Activated T-helper 1 cell treated with anti-CD3 and anti-CD28 coated beads, Interleukin-12 subunit alpha, Interleukin-12 subunit beta, Interleukin-2, Interleukin-4 antibody, amounts not matched to agents 30 ng/mL and 10 ng/mL and 1 ng/mL, durations not matched to agents 14 hours and 24 hours and 36 hours (primary cell): Measurements from ENCODE around the gene TBX5. TPM values are rescaled to one million over a fixed set of nuclear protein-coding genes. Genes with fewer than 3 reads are reported as not detected.
"Not testable (repeated sequence)": the region's sequence is repeated elsewhere in the genome, so short reads cannot be mapped to it uniquely, and the experiment has no call there.

ENCODE experiments used
- DNase-seq: peaks from one replicate; pipeline ENCODE4 v3.0.0; 2021; ENCODE audit warnings: low spot score
- H3K27ac Mint-ChIP-seq: one replicate; pipeline ENCODE4 v1.8.0; 2021; ENCODE audit warnings: mild to moderate bottlenecking, mixed read lengths
- H3K27me3 Mint-ChIP-seq: one replicate; pipeline ENCODE4 v1.8.0; 2022; ENCODE audit warnings: mild to moderate bottlenecking, moderate library complexity, mixed read lengths; ENCODE audit not compliant: insufficient read depth
- H3K36me3 Mint-ChIP-seq: one replicate; pipeline ENCODE4 v1.8.0; 2021; ENCODE audit warnings: low read depth, mixed read lengths
- H3K4me1 Mint-ChIP-seq: one replicate; pipeline ENCODE4 v1.8.0; 2021; ENCODE audit warnings: low read depth, mixed read lengths
- H3K4me3 Mint-ChIP-seq: one replicate; pipeline ENCODE4 v1.8.0; 2021; ENCODE audit warnings: mild to moderate bottlenecking, moderate library complexity, mixed read lengths
- H3K9me3 Mint-ChIP-seq: one replicate; pipeline ENCODE4 v1.8.0; 2021; ENCODE audit warnings: mixed read lengths
- intact Hi-C: fragments of 100-400 bp; cut with micrococcal nuclease; formaldehyde crosslinking; loops from one replicate; pipeline ENCODE4 v1.15.1; 2024
- total RNA-seq: library from RNA; stranded (reverse); gene quantifications from 2 replicates; pipeline ENCODE4 v1.2.3, GENCODE V29; 2022

TBX5 gene
- total RNA-seq, 1 donor from 2014 or later: not detected

DNA sequence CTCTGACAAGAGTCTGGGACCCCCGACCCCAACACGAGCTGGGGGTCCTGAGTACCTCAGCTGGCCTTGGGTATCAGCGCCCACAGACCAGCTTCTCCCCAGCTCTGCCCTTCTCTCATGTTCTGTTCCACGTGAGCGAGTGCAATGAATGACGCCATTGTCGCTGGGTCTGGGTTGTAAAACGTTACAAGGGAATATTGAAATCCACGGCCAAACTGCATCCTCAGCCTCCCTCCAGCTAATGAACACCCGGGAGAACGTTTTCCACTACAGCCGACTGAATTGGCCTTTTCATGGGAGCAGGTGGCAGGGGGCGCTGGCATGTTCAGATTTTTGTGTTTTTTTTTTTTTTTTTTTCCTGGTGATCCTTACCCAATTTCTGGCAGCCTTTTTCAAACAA, 34.7 kb downstream of the TBX5 start:
- no peaks in the 10 kb centered on the region for H3K9me3 Mint-ChIP-seq
- intact Hi-C loops: loop anchor here (10.0 kb wide), 1 partner anchor 336 kb away; no protein-coding TSS in a partner anchor

GRCh38 chr12:114368685-114369452, 37.1 kb downstream of the TBX5 start:
- Mint-ChIP-seq H3K27ac (no peak overlapping the region), H3K4me3 (no peak overlapping the region), H3K36me3 (no peaks in the 10 kb centered on the region), H3K9me3 (peaks cover 4% of the 10 kb centered on the region), H3K27me3 (no peaks in the 10 kb centered on the region), H3K4me1 (no peaks in the 10 kb centered on the region)
- DNase-seq: no peak
- intact Hi-C loops: no loop called here

More for the DNA sequence above, 34.7 kb downstream of the TBX5 start:
- Mint-ChIP-seq H3K27me3 (no peaks in the 10 kb centered on the region), H3K36me3 (no peaks in the 10 kb centered on the region), H3K4me3 (no peak overlapping the region), H3K27ac (no peak overlapping the region), H3K4me1 (no peaks in the 10 kb centered on the region)
- no peak for DNase-seq

DNA sequence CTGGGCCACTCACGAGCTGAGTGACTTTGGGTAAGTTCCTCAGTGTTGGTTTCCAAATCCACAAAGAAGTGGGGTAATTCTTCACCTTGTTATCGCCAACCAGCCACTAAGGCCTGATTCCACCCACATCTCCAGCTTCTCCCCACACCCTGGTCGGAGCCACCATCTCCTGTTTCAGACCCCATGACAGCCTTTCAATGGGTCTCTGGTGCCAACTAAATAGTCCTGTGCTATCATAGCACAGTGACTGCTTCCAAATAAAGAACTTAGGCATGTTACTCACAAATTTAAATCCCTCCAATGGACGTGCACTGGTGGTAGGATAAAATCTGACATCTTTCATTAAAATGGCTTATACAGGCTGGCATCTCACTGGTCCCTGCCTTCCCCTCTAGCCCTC, 44.0 kb downstream of the TBX5 start:
- no peaks in the 10 kb centered on the region for H3K27me3 Mint-ChIP-seq
- no peaks in the 10 kb centered on the region for H3K36me3 Mint-ChIP-seq
- intact Hi-C loops: no loop called here

DNA sequence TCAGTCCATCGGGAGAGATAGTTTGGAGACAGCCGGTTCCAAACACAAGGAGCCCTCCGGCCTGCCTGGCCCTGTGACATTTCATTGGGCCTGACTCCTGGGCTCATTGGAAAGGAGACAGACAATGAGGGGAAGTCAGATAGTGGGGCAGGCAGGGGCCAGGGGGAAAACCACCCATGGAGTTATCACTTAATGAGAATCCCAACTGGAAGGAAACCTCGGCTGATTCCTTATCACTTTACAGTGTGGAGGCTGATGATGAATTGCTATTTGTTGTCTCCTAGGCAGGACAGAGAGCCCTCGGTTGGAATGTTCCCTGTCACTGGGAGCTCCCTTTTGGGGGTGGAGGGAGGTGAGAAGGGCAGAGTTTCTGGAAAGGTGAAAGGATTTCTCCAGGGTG, 44.4 kb downstream of the TBX5 start:
- Mint-ChIP-seq H3K27ac (no peak overlapping the region), H3K4me1 (no peaks in the 10 kb centered on the region)
- intact Hi-C loops: no loop called here

More for the DNA sequence above, 44.0 kb downstream of the TBX5 start:
- Mint-ChIP-seq H3K27ac (no peak overlapping the region), H3K9me3 (peaks cover 8% of the 10 kb centered on the region), H3K4me3 (no peak overlapping the region), H3K4me1 (no peaks in the 10 kb centered on the region)
- no peak for DNase-seq

GRCh38 chr12:114360485-114360884, 45.5 kb downstream of the TBX5 start:
- Mint-ChIP-seq H3K4me3 (no peak overlapping the region), H3K36me3 (no peaks in the 10 kb centered on the region), H3K27ac (no peak overlapping the region), H3K27me3 (no peaks in the 10 kb centered on the region), H3K4me1 (no peaks in the 10 kb centered on the region), H3K9me3 (peaks cover 8% of the 10 kb centered on the region)
- DNase-seq: no peak
- intact Hi-C loops: no loop called here

More for the DNA sequence above, 44.4 kb downstream of the TBX5 start:
- no peak overlapping the region for H3K4me3 Mint-ChIP-seq
- no peak for DNase-seq
- H3K36me3 Mint-ChIP-seq: no peaks in the 10 kb centered on the region
- peaks cover 8% of the 10 kb centered on the region for H3K9me3 Mint-ChIP-seq
- no peaks in the 10 kb centered on the region for H3K27me3 Mint-ChIP-seq

GRCh38 chr12:114355389-114356088, 50.4 kb downstream of the TBX5 start:
- no peaks in the 10 kb centered on the region for H3K27me3 Mint-ChIP-seq
- no peak overlapping the region for H3K27ac Mint-ChIP-seq
- H3K4me3 Mint-ChIP-seq: no peak overlapping the region
- H3K4me1 Mint-ChIP-seq: no peaks in the 10 kb centered on the region
- intact Hi-C loops: no loop called here
- peaks cover 3% of the 10 kb centered on the region for H3K9me3 Mint-ChIP-seq
- no peaks in the 10 kb centered on the region for H3K36me3 Mint-ChIP-seq
- no peak for DNase-seq

DNA sequence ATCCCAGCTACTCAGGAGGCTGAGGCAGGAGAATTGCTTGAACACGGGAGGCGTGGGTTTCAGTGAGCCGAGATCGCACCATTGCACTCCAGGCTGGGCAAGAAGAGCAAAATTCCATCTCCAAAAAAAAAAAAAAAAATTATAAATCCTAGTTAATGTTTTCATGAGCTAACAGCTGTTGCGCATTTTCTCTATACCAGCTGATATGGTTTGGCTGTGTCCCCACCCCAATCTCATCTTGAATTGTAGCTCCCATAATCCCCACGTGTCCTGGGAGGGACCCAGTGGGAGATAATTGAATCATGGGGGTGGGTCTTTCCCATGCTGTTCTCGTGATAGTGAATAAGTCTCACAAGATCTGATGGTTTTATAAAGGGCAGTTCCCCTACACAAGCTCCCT, 56.7 kb downstream of the TBX5 start:
- intact Hi-C loops, H3K4me1 Mint-ChIP-seq, H3K27me3 Mint-ChIP-seq, H3K4me3 Mint-ChIP-seq, H3K9me3 Mint-ChIP-seq, DNase-seq, H3K27ac Mint-ChIP-seq, H3K36me3 Mint-ChIP-seq: not testable (repeated sequence)

DNA sequence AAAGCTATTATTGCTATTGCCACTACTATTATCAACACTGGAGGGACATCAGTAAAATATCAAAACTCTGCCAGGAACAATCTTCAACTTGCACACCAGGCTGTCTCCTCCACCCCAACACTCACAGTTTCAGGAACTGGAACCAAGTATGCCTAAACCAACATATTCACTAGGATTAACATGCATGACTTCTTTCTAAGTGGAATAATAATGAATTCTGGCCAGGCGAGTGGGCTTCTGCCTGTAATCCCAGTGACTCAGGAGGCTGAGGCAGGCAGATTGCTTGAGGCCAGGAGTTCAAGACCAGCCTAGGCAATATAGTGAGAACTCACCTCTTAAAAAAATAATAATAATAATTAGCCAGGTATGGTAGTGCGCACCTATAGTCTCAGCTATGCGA, 58.1 kb downstream of the TBX5 start:
- intact Hi-C loops: no loop called here
- no peaks in the 10 kb centered on the region for H3K36me3 Mint-ChIP-seq
- H3K4me3 Mint-ChIP-seq: no peak overlapping the region
- no peak overlapping the region for H3K27ac Mint-ChIP-seq
- no peaks in the 10 kb centered on the region for H3K4me1 Mint-ChIP-seq
- DNase-seq: no peak
- no peaks in the 10 kb centered on the region for H3K9me3 Mint-ChIP-seq
- no peaks in the 10 kb centered on the region for H3K27me3 Mint-ChIP-seq

- Mint-ChIP-seq H3K36me3 (no peaks in the 10 kb centered on the region), H3K4me3 (no peak overlapping the region), H3K27ac (no peak overlapping the region), H3K4me1 (no peaks in the 10 kb centered on the region), H3K27me3 (no peaks in the 10 kb centered on the region), H3K9me3 (no peaks in the 10 kb centered on the region)
- intact Hi-C loops: no loop called here
- no peak for DNase-seq
Measured at GRCh38 chr12:114344831-114345230, 61.1 kb downstream of the TBX5 start.

DNA sequence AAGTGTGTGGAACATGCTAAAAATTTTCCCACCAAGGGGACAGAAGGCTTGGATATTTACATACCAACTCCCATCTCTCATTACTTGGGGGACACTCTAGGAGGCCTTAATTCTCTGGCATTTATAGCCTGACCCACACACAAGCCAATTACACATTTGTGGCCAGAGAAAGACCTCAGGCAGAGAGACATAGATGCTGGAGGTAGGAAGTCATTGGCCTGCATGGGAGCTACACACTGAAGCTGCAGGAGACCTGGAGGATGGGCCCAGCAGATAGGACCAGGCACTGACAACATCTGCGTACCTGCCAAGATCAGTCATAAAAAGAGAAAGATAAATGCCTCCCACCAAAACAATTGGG, 61.7 kb downstream of the TBX5 start:
- no peaks in the 10 kb centered on the region for H3K27me3 Mint-ChIP-seq

GRCh38 chr12:114343585-114344302, 62.2 kb downstream of the TBX5 start:
- no peaks in the 10 kb centered on the region for H3K27me3 Mint-ChIP-seq
- no peaks in the 10 kb centered on the region for H3K36me3 Mint-ChIP-seq
- intact Hi-C loops: no loop called here
- H3K27ac Mint-ChIP-seq: no peak overlapping the region
- H3K4me3 Mint-ChIP-seq: no peak overlapping the region
- no peaks in the 10 kb centered on the region for H3K9me3 Mint-ChIP-seq
- no peak for DNase-seq
- H3K4me1 Mint-ChIP-seq: no peaks in the 10 kb centered on the region

More for the DNA sequence above, 61.7 kb downstream of the TBX5 start:
- H3K36me3 Mint-ChIP-seq: no peaks in the 10 kb centered on the region
- H3K4me1 Mint-ChIP-seq: no peaks in the 10 kb centered on the region
- DNase-seq: no peak
- no peak overlapping the region for H3K4me3 Mint-ChIP-seq
- intact Hi-C loops: no loop called here
- no peak overlapping the region for H3K27ac Mint-ChIP-seq
- no peaks in the 10 kb centered on the region for H3K9me3 Mint-ChIP-seq

- Mint-ChIP-seq H3K9me3 (no peaks in the 10 kb centered on the region), H3K36me3 (no peaks in the 10 kb centered on the region), H3K4me3 (no peak overlapping the region), H3K27me3 (no peaks in the 10 kb centered on the region), H3K4me1 (no peaks in the 10 kb centered on the region), H3K27ac (no peak overlapping the region)
- intact Hi-C loops: no loop called here
- no peak for DNase-seq
Measured at GRCh38 chr12:114342656-114343055, 63.3 kb downstream of the TBX5 start.

DNA sequence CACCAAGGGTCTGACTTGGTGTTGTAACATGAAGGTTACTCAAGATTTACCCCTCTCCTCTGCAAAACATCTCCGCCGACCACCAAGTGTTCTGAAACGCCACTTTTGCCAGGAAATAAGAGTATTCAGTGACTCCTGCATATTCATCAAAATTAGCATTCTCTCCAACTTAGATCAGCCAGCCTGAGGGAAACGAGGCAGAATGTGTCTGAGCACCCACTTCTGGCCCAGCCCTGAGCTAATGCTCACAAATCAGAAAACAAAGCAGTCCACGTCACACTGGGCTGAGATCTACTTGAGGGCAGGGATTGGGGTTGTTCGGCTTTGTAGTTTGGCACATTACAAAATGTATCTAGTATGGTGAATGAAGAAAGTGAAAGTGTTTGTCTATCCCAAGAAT, 64.3 kb downstream of the TBX5 start:
- DNase-seq: no peak
- H3K9me3 Mint-ChIP-seq: no peaks in the 10 kb centered on the region
- intact Hi-C loops: no loop called here
- H3K36me3 Mint-ChIP-seq: no peaks in the 10 kb centered on the region
- no peaks in the 10 kb centered on the region for H3K27me3 Mint-ChIP-seq
- no peak overlapping the region for H3K27ac Mint-ChIP-seq
- no peaks in the 10 kb centered on the region for H3K4me1 Mint-ChIP-seq
- H3K4me3 Mint-ChIP-seq: no peak overlapping the region
